Measurements from ENCODE around the gene GRIA4. TPM values are rescaled to one million over a fixed set of nuclear protein-coding genes. Genes with fewer than 3 reads are reported as not detected.

GRIA4 gene
- total RNA-seq, 3 donors from 2014 or later (not counting 1 experiment from before 2014, with no cell fraction given), result not detected

DNA sequence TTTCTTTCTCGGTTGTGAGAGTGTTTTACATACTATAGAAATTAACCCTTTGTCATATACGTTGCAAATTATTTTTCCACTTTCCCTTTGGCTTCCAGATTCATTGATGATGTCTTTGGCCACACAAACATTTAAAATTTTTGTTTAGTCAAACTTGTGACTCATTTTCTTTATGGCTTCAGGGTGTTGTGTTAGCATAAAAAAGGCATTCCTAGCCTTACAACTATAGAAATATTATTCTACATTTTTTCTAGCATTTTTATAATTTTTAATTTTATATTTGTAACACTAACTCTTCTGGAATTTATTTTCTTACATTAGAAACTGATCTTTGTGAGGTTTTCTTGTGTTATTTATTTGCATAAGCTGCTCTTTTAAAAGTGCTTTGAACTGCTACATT lies 12.1 kb downstream of the GRIA4 start:
- H3K27me3 ChIP-seq (ENCODE audit: control insufficient read depth, insufficient read depth, low read length), result no peaks in the 10 kb centered on the region
- ATAC-seq (no peak), DNase-seq (no peak)
- H3K4me3 Mint-ChIP-seq, result no peak overlapping the region
- H3K27ac ChIP-seq (ENCODE audit: low read length), result no peak overlapping the region
- no peak overlapping the region for H3K27ac Mint-ChIP-seq
- no peaks in the 10 kb centered on the region for H3K4me1 ChIP-seq (ENCODE audit: control insufficient read depth, insufficient read depth, low read length)
- H3K36me3 ChIP-seq (ENCODE audit: control insufficient read depth, insufficient read depth, low read length), result no peaks in the 10 kb centered on the region
- no CpG with 5 or more reads among the region's 2 CpGs for whole genome bisulfite sequencing (ENCODE audit: insufficient coverage)
- H3K9me3 ChIP-seq (ENCODE audit: control insufficient read depth, insufficient read depth, low read length), result no peaks in the 10 kb centered on the region
- intact Hi-C loops (cut with micrococcal nuclease), result no loop called here
- peaks cover 2 to 5% of the 10 kb centered on the region in 2 donors for H3K9me3 Mint-ChIP-seq
- H3K4me1 Mint-ChIP-seq, result no peaks in the 10 kb centered on the region
- TF ChIP-seq CTCF (IDR thresholded peaks at IDR 0.05), result no peak
- no peak overlapping the region for H3K4me3 ChIP-seq (ENCODE audit: low read length)
- H3K27me3 Mint-ChIP-seq (ENCODE audit: low read depth in 2 of 2), result no peaks in the 10 kb centered on the region
- no peaks in the 10 kb centered on the region for H3K36me3 Mint-ChIP-seq

DNA sequence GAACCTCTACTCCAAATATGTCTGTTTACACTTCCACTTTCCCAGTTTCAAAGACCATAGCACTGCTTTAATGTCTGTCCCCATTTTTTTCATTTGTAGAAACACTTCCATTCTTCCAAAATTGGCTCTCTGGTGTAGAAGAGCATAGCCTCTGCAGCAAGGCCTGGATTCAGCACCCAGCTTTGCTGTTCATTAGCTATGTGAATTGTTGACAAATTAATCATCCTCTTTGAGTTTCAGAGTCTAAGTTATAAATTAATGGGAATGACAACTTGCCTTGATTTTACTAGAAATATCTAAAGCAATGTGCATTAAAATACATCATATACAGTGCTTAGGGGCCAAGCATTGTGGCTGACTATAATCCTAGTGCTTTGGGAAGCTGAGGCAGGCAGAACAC lies 22.4 kb downstream of the GRIA4 start:
- no peak for TF ChIP-seq CTCF (IDR thresholded peaks at IDR 0.05)
- no peaks in the 10 kb centered on the region for H3K4me1 Mint-ChIP-seq
- H3K9me3 ChIP-seq (ENCODE audit: control insufficient read depth, insufficient read depth, low read length), result no peaks in the 10 kb centered on the region
- DNase-seq, result no peak
- no peaks in the 10 kb centered on the region for H3K4me1 ChIP-seq (ENCODE audit: control insufficient read depth, insufficient read depth, low read length)
- H3K36me3 ChIP-seq (ENCODE audit: control insufficient read depth, insufficient read depth, low read length), result no peaks in the 10 kb centered on the region
- no peak overlapping the region for H3K27ac Mint-ChIP-seq
- no peak overlapping the region for H3K4me3 ChIP-seq (ENCODE audit: low read length)
- no peak overlapping the region for H3K4me3 Mint-ChIP-seq
- intact Hi-C loops (cut with micrococcal nuclease), result no loop called here
- H3K27me3 Mint-ChIP-seq (ENCODE audit: low read depth in 2 of 2), result no peaks in the 10 kb centered on the region
- no peak overlapping the region for H3K27ac ChIP-seq (ENCODE audit: low read length)
- no peaks in the 10 kb centered on the region for H3K36me3 Mint-ChIP-seq
- ATAC-seq, result no peak
- no peaks in the 10 kb centered on the region for H3K27me3 ChIP-seq (ENCODE audit: control insufficient read depth, insufficient read depth, low read length)
- peaks cover 2 to 10% of the 10 kb centered on the region in 2 donors for H3K9me3 Mint-ChIP-seq

DNA sequence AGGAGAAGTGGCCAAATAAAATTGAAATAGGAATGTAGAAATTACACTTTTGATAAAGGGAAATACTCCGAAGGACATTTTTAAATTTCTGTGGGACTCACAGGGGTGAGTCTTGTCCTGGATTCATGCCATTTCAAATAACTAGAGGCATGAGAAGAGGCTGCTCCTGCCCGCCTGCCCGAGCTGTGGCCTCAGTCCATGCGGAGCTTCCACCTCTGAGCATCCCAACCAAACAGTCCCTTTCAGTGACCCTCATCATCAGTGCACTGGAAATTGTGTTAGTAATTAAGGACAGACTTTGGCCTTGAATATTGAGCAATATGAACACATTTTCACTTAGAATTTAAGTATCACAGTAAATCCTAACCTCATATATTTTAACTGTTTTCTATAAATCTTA lies 25.6 kb downstream of the GRIA4 start:
- H3K36me3 Mint-ChIP-seq, result no peaks in the 10 kb centered on the region
- peaks cover 2 to 12% of the 10 kb centered on the region in 2 donors for H3K9me3 Mint-ChIP-seq
- H3K27ac ChIP-seq (ENCODE audit: low read length), result no peak overlapping the region
- H3K27ac Mint-ChIP-seq, result no peak overlapping the region
- H3K4me1 Mint-ChIP-seq, result no peaks in the 10 kb centered on the region
- intact Hi-C loops (cut with micrococcal nuclease), result no loop called here
- no peaks in the 10 kb centered on the region for H3K27me3 Mint-ChIP-seq (ENCODE audit: low read depth in 2 of 2)
- 95% methylated on average over 4 of the region's 4 CpGs for WGBS (ENCODE audit: insufficient coverage)
- H3K9me3 ChIP-seq (ENCODE audit: control insufficient read depth, insufficient read depth, low read length), result no peaks in the 10 kb centered on the region
- no peak overlapping the region for H3K4me3 ChIP-seq (ENCODE audit: low read length)
- no peak overlapping the region for H3K4me3 Mint-ChIP-seq
- no peaks in the 10 kb centered on the region for H3K36me3 ChIP-seq (ENCODE audit: control insufficient read depth, insufficient read depth, low read length)
- ATAC-seq (no peak), DNase-seq (no peak)
- H3K4me1 ChIP-seq (ENCODE audit: control insufficient read depth, insufficient read depth, low read length), result no peaks in the 10 kb centered on the region
- no peak for TF ChIP-seq CTCF (IDR thresholded peaks at IDR 0.05)
- H3K27me3 ChIP-seq (ENCODE audit: control insufficient read depth, insufficient read depth, low read length), result no peaks in the 10 kb centered on the region

- no peaks in the 10 kb centered on the region for H3K36me3 ChIP-seq (ENCODE audit: control insufficient read depth, insufficient read depth, low read length)
- Mint-ChIP-seq H3K27me3 (ENCODE audit: low read depth in 2 of 2) (no peaks in the 10 kb centered on the region), H3K4me1 (no peaks in the 10 kb centered on the region), H3K9me3 (peaks cover 2 to 12% of the 10 kb centered on the region in 2 donors), H3K27ac (no peak overlapping the region), H3K4me3 (no peak overlapping the region), H3K36me3 (no peaks in the 10 kb centered on the region)
- H3K9me3 ChIP-seq (ENCODE audit: control insufficient read depth, insufficient read depth, low read length), result no peaks in the 10 kb centered on the region
- DNase-seq (no peak), ATAC-seq (no peak)
- TF ChIP-seq CTCF (IDR thresholded peaks at IDR 0.05), result no peak
- intact Hi-C loops (cut with micrococcal nuclease), result no loop called here
- no peak overlapping the region for H3K4me3 ChIP-seq (ENCODE audit: low read length)
- H3K27me3 ChIP-seq (ENCODE audit: control insufficient read depth, insufficient read depth, low read length), result no peaks in the 10 kb centered on the region
- H3K4me1 ChIP-seq (ENCODE audit: control insufficient read depth, insufficient read depth, low read length), result no peaks in the 10 kb centered on the region
- 79% methylated on average over 2 of the region's 2 CpGs for WGBS (ENCODE audit: insufficient coverage)
- no peak overlapping the region for H3K27ac ChIP-seq (ENCODE audit: low read length)
Observed at GRCh38 chr11:105636496-105636895, 26.6 kb downstream of the GRIA4 start.
